Measurements from ENCODE around the gene MOGAT1.
"Not testable (repeated sequence)": the region's sequence is repeated elsewhere in the genome, so short reads cannot be mapped to it uniquely, and the experiment has no call there.

The MOGAT1 gene

DNA sequence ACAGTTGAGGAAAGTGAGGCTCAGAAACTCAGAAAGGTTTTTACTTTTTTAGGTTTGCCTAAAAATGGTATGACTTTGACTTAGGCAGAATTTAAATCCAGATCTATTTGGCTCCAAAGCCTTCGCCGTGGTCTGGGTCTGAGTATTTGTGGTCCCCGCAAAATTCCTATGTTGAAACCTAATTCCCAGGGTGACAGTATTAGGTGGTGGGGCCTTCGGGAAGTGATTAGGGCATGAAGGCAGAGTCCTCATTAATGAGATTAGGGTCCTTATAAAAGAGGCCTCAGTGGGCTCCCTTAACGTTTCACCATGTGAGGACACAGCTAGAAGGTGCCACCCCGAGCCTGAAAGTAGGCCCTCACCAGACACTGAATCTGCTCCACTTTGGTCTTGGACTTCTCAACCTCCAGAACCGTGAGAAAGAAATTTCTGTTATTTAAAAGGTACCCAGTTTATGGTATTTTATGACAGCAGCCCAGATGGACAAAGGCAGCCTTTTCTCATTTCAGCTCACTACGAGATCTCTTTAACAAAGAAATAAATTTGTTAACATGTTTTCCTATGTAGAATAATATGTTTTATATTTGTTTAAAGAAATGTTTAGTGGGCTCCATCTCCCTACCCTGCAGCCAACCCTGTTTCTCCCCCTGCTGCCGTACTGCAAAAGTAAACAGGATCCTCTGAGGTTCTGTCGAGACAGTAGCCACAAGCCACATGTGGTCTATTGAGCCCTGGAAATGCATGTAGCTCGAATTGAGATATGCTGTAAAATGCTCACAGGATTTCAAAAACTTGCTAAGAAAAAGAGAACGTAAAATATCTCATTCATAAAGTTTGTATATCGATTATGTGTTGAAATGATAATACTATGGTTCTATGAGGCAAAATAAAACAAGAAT, 80.6 kb downstream of the MOGAT1 start:
- no peak overlapping the region for H3K4me3 Mint-ChIP-seq
- H3K27me3 Mint-ChIP-seq: no peaks in the 10 kb centered on the region
- DNase-seq (no peak), ATAC-seq (replicated peaks) (no peak)
- H3K27ac Mint-ChIP-seq: no peak overlapping the region
- H3K36me3 Mint-ChIP-seq: peaks cover 2 to 6% of the 10 kb centered on the region in 2 donors
- peaks cover 0 to 8% of the 10 kb centered on the region in 2 donors for H3K4me1 Mint-ChIP-seq
- H3K9me3 Mint-ChIP-seq: peaks cover 7% of the 10 kb centered on the region in 2 donors

DNA sequence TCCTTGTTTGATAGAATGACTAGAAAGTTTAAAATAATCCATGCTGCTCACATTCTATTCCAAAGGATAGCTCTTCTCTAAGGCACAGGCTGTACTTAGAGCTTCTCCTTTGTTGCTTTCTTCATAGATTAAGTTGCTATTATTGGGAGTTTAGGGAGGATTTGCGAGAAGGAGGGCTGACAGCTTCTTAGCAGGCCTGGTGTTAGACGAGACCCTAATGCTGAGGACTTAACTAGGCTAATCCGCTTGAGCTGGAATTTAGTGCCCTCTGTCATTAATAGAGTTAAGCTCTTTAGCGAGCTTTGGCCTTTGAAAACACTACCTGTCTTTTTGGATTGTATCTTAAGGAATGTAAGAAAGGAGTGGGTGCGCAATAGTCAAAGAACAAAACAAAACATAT, 81.3 kb downstream of the MOGAT1 start:
- Mint-ChIP-seq H3K4me3 (no peak overlapping the region), H3K4me1 (peaks cover 0 to 8% of the 10 kb centered on the region in 2 donors), H3K27me3 (no peaks in the 10 kb centered on the region), H3K36me3 (peaks cover 2 to 6% of the 10 kb centered on the region in 2 donors), H3K9me3 (peaks cover 7% of the 10 kb centered on the region in 2 donors), H3K27ac (no peak overlapping the region)
- ATAC-seq (replicated peaks): no peak
- DNase-seq: no peak

DNA sequence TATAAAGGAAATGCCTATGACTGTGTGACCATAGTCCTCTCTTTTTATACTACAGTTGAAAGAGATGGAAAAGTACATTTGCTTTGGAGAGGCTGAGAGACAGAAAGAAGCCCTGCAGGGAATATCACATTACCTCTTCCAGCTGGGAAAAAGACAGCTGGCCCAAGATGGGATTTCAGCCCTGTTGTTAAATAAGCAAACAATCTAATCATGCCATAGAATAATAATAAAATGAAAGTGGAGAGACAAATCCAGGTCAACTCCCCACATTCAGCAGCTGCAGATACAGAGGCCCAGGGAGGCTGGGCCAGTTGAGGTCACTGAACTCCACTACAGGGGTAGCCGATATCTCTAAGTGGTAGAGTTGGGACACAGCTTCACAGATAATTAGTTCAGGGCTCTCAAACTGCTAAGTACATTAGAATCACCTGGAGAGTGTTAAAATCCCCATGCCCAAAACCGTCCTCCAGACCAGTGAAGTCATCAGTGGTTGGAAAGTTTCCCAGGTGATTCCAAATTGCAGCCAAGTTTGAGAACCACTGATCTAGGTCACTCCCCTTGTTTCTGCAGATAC, 81.9 kb downstream of the MOGAT1 start:
- Mint-ChIP-seq H3K4me1 (peaks cover 0 to 8% of the 10 kb centered on the region in 2 donors), H3K36me3 (peaks cover 2 to 6% of the 10 kb centered on the region in 2 donors), H3K9me3 (peaks cover 7% of the 10 kb centered on the region in 2 donors), H3K27me3 (no peaks in the 10 kb centered on the region), H3K4me3 (no peak overlapping the region), H3K27ac (no peak overlapping the region)
- no peak for ATAC-seq (replicated peaks)
- DNase-seq: no peak

DNA sequence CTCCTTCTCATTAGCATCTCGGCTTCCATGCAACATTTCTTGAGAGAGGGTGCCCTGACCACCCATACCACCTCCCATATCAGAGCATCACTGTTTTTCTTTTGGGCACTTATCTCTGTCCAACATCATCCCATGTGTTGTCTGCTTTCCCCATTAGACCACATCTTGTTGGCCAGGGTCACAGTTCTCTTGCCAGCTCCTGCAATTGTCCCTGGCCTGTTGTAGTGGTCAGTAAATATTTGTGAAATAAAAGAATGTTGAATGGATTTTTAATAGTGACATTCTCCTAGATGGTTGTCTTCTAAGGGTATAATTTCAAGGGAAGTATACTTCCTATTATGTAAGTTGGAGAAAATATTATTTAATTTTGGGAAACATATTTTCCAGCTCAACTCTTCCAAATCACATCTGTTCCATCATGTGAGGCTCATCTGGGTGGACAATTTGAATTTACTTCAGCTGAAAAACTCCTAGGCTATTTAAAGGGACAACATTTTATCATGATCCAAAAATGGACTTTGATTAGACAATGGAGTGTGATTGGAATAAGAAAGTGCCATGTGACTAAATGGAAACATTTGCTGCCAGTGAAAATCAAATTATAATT, 83.0 kb downstream of the MOGAT1 start:
- peaks cover 6 to 7% of the 10 kb centered on the region in 2 donors for H3K9me3 Mint-ChIP-seq
- ATAC-seq (replicated peaks) (no peak), DNase-seq (no peak)
- peaks cover 2 to 6% of the 10 kb centered on the region in 2 donors for H3K36me3 Mint-ChIP-seq
- no peak overlapping the region for H3K4me3 Mint-ChIP-seq
- H3K27ac Mint-ChIP-seq: no peak overlapping the region
- H3K27me3 Mint-ChIP-seq: no peaks in the 10 kb centered on the region
- peaks cover 0 to 8% of the 10 kb centered on the region in 2 donors for H3K4me1 Mint-ChIP-seq

DNA sequence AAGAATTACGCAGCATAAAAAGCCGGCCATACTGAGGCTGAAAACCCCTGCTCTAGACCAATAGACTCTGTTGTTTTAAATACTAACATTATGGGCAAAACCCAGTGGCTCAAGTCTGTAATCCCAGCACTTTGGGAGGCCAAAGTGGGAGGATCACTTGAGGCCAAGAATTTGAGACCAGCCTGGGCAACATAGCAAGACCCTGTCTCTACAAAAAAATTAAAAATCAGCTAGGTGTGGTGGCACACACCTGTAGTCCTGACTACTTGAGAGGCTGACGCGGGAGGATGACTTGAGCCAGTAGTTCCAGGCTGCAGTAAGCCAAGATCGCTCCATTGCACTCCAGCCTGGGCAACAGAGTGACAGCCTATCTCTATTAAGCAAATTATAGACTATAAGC, 84.1 kb downstream of the MOGAT1 start:
- H3K27ac Mint-ChIP-seq; H3K36me3 Mint-ChIP-seq; DNase-seq; H3K27me3 Mint-ChIP-seq; H3K4me3 Mint-ChIP-seq; H3K4me1 Mint-ChIP-seq; H3K9me3 Mint-ChIP-seq; ATAC-seq (replicated peaks): not testable (repeated sequence)

DNA sequence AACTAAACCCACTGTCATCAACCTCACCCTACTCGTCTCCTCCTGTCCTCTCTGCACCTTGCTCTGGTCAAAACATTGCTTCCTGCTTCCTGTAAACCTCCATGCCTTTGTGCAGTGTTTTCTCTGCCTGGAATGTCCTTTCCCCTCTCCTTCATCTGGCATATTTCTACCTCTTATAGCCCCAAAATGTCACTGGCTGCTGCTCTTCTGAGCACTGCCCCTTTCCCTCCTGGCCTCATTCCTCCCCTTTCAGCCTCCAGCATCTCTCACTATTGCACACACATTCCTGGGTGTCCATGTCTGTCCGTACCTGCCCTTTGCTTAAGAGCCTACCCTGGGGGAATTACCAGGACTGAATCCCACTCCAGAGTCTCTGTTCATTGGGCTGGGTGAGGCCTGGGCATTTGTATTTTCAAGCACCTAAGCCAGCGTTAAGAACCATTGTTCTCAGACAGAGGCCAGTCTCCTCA, 84.9 kb downstream of the MOGAT1 start:
- no peak for ATAC-seq (replicated peaks)
- Mint-ChIP-seq H3K27me3 (no peaks in the 10 kb centered on the region), H3K4me3 (no peak overlapping the region), H3K27ac (no peak overlapping the region), H3K4me1 (peaks cover 0 to 2% of the 10 kb centered on the region in 2 donors), H3K36me3 (peaks cover 2 to 3% of the 10 kb centered on the region in 2 donors), H3K9me3 (peaks cover 2 to 3% of the 10 kb centered on the region in 2 donors)
- no peak for DNase-seq

DNA sequence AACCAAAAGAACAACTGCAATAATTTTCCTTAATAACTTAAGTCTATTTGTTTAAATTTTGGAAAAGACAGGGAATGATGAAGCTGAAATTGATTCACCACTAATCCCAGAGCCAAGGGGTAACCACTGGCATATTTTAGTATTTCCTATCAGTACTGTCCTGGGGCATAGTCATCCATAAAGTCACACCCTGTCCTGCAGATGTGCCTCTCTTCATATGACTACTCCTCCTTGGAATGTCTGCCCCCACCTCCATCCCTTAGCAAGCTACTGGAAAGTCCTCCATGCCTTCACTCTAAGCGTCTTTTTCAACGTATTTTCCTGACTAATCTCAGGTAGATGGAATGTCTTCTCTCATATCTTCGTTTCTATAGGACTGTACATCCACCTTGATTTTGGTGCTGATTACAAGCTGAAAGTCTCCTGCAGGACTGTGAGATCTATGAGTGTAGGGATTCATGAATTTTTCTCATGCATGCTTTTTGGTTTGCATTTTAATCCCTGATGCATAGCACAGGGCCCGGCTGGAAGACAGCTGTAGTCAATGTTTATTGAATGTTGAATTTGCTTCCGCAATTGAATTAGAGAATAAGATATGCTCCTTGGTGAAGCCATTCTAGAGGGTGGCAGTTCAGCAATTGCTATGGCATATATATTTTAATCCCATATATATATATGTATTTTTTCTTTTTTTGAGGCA, 85.6 kb downstream of the MOGAT1 start:
- DNase-seq (no peak), ATAC-seq (replicated peaks) (no peak)
- no peak overlapping the region for H3K27ac Mint-ChIP-seq
- H3K27me3 Mint-ChIP-seq: no peaks in the 10 kb centered on the region
- H3K4me3 Mint-ChIP-seq: no peak overlapping the region
- H3K9me3 Mint-ChIP-seq: no peaks in the 10 kb centered on the region
- H3K36me3 Mint-ChIP-seq: peaks cover 0 to 2% of the 10 kb centered on the region in 2 donors
- H3K4me1 Mint-ChIP-seq: no peaks in the 10 kb centered on the region
